ENCODE data around the gene SLC6A15. TPM values are rescaled to one million over a fixed set of nuclear protein-coding genes. Genes with fewer than 3 reads are reported as not detected.

SLC6A15 gene
- total and polyA plus RNA-seq, 2 donors (not counting 1 experiment from before 2014, with no cell fraction given), result 0.30 to 0.99 TPM

DNA sequence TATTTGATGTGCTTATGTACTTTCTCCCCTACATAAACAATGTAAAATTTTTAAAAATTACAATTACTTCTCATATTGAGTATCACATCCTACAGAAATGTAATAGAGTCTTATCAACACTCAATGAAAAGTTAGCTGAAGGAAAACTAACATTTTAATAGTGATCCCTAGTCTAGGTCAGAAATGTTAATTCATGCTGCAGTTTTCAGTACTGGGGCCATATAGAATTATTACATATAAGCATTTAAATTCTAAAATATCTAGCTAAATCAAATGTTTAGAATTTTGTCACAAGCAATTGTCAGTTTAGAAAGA is 37.8 kb downstream of the SLC6A15 start:
- H3K4me3 ChIP-seq (replicated peaks in 1 of 4; ENCODE audit: control extremely low read depth in 1 of 4, insufficient read depth in 1 of 4, low read depth in 3 of 4, low read length in 4 of 4), result no peak overlapping the region
- H3K4me2 ChIP-seq (ENCODE audit: extremely low read depth, insufficient read depth, low read length), result no peak overlapping the region
- no peak for DNase-seq (ENCODE audit: low read depth in 2 of 2)
- no peaks in the 10 kb centered on the region for H4K20me1 ChIP-seq (ENCODE audit: control insufficient read depth, extremely low read depth, insufficient read depth, low read length)
- no peaks in the 10 kb centered on the region for H3K36me3 ChIP-seq (ENCODE audit: control insufficient read depth, insufficient read depth, low read length)
- H3K4me1 ChIP-seq (ENCODE audit: control insufficient read depth, extremely low read depth, insufficient read depth, low read length), result no peaks in the 10 kb centered on the region
- H3K27ac ChIP-seq (ENCODE audit: insufficient read depth, low read length), result no peak overlapping the region
- no peak overlapping the region for H3K9ac ChIP-seq (ENCODE audit: insufficient read depth, low read length)
- H3K9me3 ChIP-seq (ENCODE audit: control insufficient read depth, insufficient read depth, low read depth, low read length), result no peaks in the 10 kb centered on the region
- no peak overlapping the region for H2AFZ ChIP-seq (ENCODE audit: low read length)
- TF ChIP-seq EZH2 (IDR thresholded peaks at IDR 0.05; ENCODE audit: low read length, missing control alignments), result no peak
- no peak for TF ChIP-seq CTCF (conservative IDR thresholded peaks at IDR 0.05 in 1 of 2, IDR thresholded peaks at IDR 0.05 in 1 of 2; ENCODE audit: low read depth in 1 of 2, low read length in 2 of 2)
- no peaks in the 10 kb centered on the region for H3K27me3 ChIP-seq (ENCODE audit: control insufficient read depth, insufficient read depth, low read length)
- no peaks in the 10 kb centered on the region for H3K79me2 ChIP-seq (ENCODE audit: control insufficient read depth, insufficient read depth, low read length)

- Histone ChIP-seq H3K79me2 (ENCODE audit: control insufficient read depth, insufficient read depth, low read length) (no peaks in the 10 kb centered on the region), H3K9me3 (ENCODE audit: control insufficient read depth, insufficient read depth, low read depth, low read length) (no peaks in the 10 kb centered on the region), H3K4me3 (replicated peaks in 1 of 4; ENCODE audit: control extremely low read depth in 1 of 4, insufficient read depth in 1 of 4, low read depth in 3 of 4, low read length in 4 of 4) (no peak overlapping the region), H4K20me1 (ENCODE audit: control insufficient read depth, extremely low read depth, insufficient read depth, low read length) (no peaks in the 10 kb centered on the region), H2AFZ (ENCODE audit: low read length) (no peak overlapping the region), H3K4me2 (ENCODE audit: extremely low read depth, insufficient read depth, low read length) (no peak overlapping the region), H3K27me3 (ENCODE audit: control insufficient read depth, insufficient read depth, low read length) (no peaks in the 10 kb centered on the region), H3K9ac (ENCODE audit: insufficient read depth, low read length) (no peak overlapping the region), H3K27ac (ENCODE audit: insufficient read depth, low read length) (no peak overlapping the region), H3K4me1 (ENCODE audit: control insufficient read depth, extremely low read depth, insufficient read depth, low read length) (no peaks in the 10 kb centered on the region), H3K36me3 (ENCODE audit: control insufficient read depth, insufficient read depth, low read length) (no peaks in the 10 kb centered on the region)
- DNase-seq (ENCODE audit: low read depth in 2 of 2), result peak; percentile 25 to 85
- TF ChIP-seq CTCF (conservative IDR thresholded peaks at IDR 0.05 in 1 of 2, IDR thresholded peaks at IDR 0.05 in 1 of 2; ENCODE audit: low read depth in 1 of 2, low read length in 2 of 2), result peak; percentile 33 to 62
- no peak for TF ChIP-seq EZH2 (IDR thresholded peaks at IDR 0.05; ENCODE audit: low read length, missing control alignments)
Observed at GRCh38 chr12:84874125-84874824, 38.3 kb downstream of the SLC6A15 start.

GRCh38 chr12:84862186-84862585 is 50.4 kb downstream of the SLC6A15 start:
- Histone ChIP-seq H3K27me3 (ENCODE audit: control insufficient read depth, insufficient read depth, low read length) (no peaks in the 10 kb centered on the region), H3K9me3 (ENCODE audit: control insufficient read depth, insufficient read depth, low read depth, low read length) (no peaks in the 10 kb centered on the region), H3K9ac (ENCODE audit: insufficient read depth, low read length) (no peak overlapping the region), H2AFZ (ENCODE audit: low read length) (no peak overlapping the region), H3K4me1 (ENCODE audit: control insufficient read depth, extremely low read depth, insufficient read depth, low read length) (no peaks in the 10 kb centered on the region), H3K36me3 (ENCODE audit: control insufficient read depth, insufficient read depth, low read length) (no peaks in the 10 kb centered on the region), H3K4me3 (replicated peaks in 1 of 4; ENCODE audit: control extremely low read depth in 1 of 4, insufficient read depth in 1 of 4, low read depth in 3 of 4, low read length in 4 of 4) (no peak overlapping the region), H3K4me2 (ENCODE audit: extremely low read depth, insufficient read depth, low read length) (no peak overlapping the region), H3K27ac (ENCODE audit: insufficient read depth, low read length) (no peak overlapping the region), H4K20me1 (ENCODE audit: control insufficient read depth, extremely low read depth, insufficient read depth, low read length) (no peaks in the 10 kb centered on the region), H3K79me2 (ENCODE audit: control insufficient read depth, insufficient read depth, low read length) (no peaks in the 10 kb centered on the region)
- no peak for DNase-seq (ENCODE audit: low read depth in 2 of 2)
- TF ChIP-seq CTCF (conservative IDR thresholded peaks at IDR 0.05 in 1 of 2, IDR thresholded peaks at IDR 0.05 in 1 of 2; ENCODE audit: low read depth in 1 of 2, low read length in 2 of 2) (no peak), EZH2 (IDR thresholded peaks at IDR 0.05; ENCODE audit: low read length, missing control alignments) (no peak)

All from fibroblast of lung (primary cell).